ENCODE results near the gene AQP12A. TPM values are rescaled to one million over a fixed set of nuclear protein-coding genes. Genes with fewer than 3 reads are reported as not detected.

Gene AQP12A
- polyA plus RNA-seq, 1 of the 3 experiments (the other 2 are of a cell fraction): not detected

- no peaks in the 10 kb centered on the region for H3F3A ChIP-seq (replicated peaks; ENCODE audit: insufficient read depth)
- no peaks in the 10 kb centered on the region for H3K36me3 ChIP-seq (replicated peaks in 1 of 2; ENCODE audit: control insufficient read depth in 1 of 2, insufficient read depth in 2 of 2, low read length in 1 of 2)
- no peak for DNase-seq
- 75% methylated on average over 5 of the region's 9 CpGs for WGBS (ENCODE audit: low lambda C conversion rate)
- no peaks in the 10 kb centered on the region for H3K4me1 ChIP-seq (ENCODE audit: control insufficient read depth in 1 of 2, insufficient read depth in 2 of 2, low read depth in 1 of 2, low read length in 1 of 2)
- H3K27me3 ChIP-seq (ENCODE audit: insufficient read depth): no peaks in the 10 kb centered on the region; the same call in 1 of the 2 replicates
- H3K9me3 ChIP-seq: no peaks in the 10 kb centered on the region
- no peak for TF ChIP-seq CTCF (IDR thresholded peaks at IDR 0.05)
- no peak for TF ChIP-seq GATA2 (CRISPR knock-in tag; IDR thresholded peaks at IDR 0.05)
- no peak for TF ChIP-seq PBX3 (IDR thresholded peaks at IDR 0.05)
- TF ChIP-seq FOXM1 (IDR thresholded peaks at IDR 0.05; ENCODE audit: low read depth): no peak
- TF ChIP-seq EP300 (IDR thresholded peaks at IDR 0.05; ENCODE audit: borderline replicate concordance in 1 of 2, low read depth in 1 of 2, low read length in 1 of 2): no peak
- TF ChIP-seq NRF1 (IDR thresholded peaks at IDR 0.05; ENCODE audit: low read depth, low read length): no peak
- no peak for TF ChIP-seq FOSL2 (IDR thresholded peaks at IDR 0.05; ENCODE audit: borderline replicate concordance, low read depth)
- no peak for TF ChIP-seq RAD21 (IDR thresholded peaks at IDR 0.05; ENCODE audit: low read length)
- TF ChIP-seq SMC3 (IDR thresholded peaks at IDR 0.05; ENCODE audit: low read depth, low read length): no peak
- H3K9me2 ChIP-seq: no peaks in the 10 kb centered on the region
- H3K79me2 ChIP-seq (ENCODE audit: insufficient read depth): no peaks in the 10 kb centered on the region
- ChIA-PET POLR2A (no interaction called here), CTCF (interaction anchor here (2.0 kb wide), 1 partner anchor 152 kb away, joined by 6 read pairs; no protein-coding TSS in a partner anchor)
- no peak overlapping the region for H3K4me3 ChIP-seq (ENCODE audit: low read depth in 2 of 2, low read length in 1 of 2)
- no peak overlapping the region for H2AFZ ChIP-seq (ENCODE audit: low read depth)
- no peak overlapping the region for H3K4me2 ChIP-seq
- H3K27ac ChIP-seq (ENCODE audit: low read depth in 2 of 2, low read length in 1 of 2): no peak overlapping the region
- no peak overlapping the region for H3K9ac ChIP-seq
- H4K20me1 ChIP-seq (ENCODE audit: insufficient read depth): no peaks in the 10 kb centered on the region
Measured at GRCh38 chr2:240688553-240688919, 3.1 kb upstream of the AQP12A start.

- H3K4me3 ChIP-seq (ENCODE audit: low read depth in 2 of 2, low read length in 1 of 2): no peak overlapping the region
- H3K4me1 ChIP-seq (ENCODE audit: control insufficient read depth in 1 of 2, insufficient read depth in 2 of 2, low read depth in 1 of 2, low read length in 1 of 2): no peaks in the 10 kb centered on the region
- H3K9me3 ChIP-seq: no peaks in the 10 kb centered on the region
- no peak overlapping the region for H3K4me2 ChIP-seq
- no peak for DNase-seq
- no peaks in the 10 kb centered on the region; the same call in 1 of the 2 replicates for H3K27me3 ChIP-seq (ENCODE audit: insufficient read depth)
- no peak overlapping the region for H3K27ac ChIP-seq (ENCODE audit: low read depth in 2 of 2, low read length in 1 of 2)
- H3K79me2 ChIP-seq (ENCODE audit: insufficient read depth): no peaks in the 10 kb centered on the region
- no peaks in the 10 kb centered on the region for H3K36me3 ChIP-seq (replicated peaks in 1 of 2; ENCODE audit: control insufficient read depth in 1 of 2, insufficient read depth in 2 of 2, low read length in 1 of 2)
- CTCF ChIA-PET: no interaction called here
- H3F3A ChIP-seq (replicated peaks; ENCODE audit: insufficient read depth): no peaks in the 10 kb centered on the region
- H4K20me1 ChIP-seq (ENCODE audit: insufficient read depth): no peaks in the 10 kb centered on the region
- WGBS (ENCODE audit: low lambda C conversion rate): 63% methylated on average over 3 of the region's 11 CpGs
- no peak overlapping the region for H2AFZ ChIP-seq (ENCODE audit: low read depth)
- H3K9me2 ChIP-seq: no peaks in the 10 kb centered on the region
- POLR2A ChIA-PET: no interaction called here
- H3K9ac ChIP-seq: no peak overlapping the region
- no peak for TF ChIP-seq TAF1 (IDR thresholded peaks at IDR 0.05; ENCODE audit: borderline replicate concordance, low read depth, low read length)
- TF ChIP-seq MXI1 (IDR thresholded peaks at IDR 0.05; ENCODE audit: low read depth, low read length): no peak
- TF ChIP-seq PBX3 (IDR thresholded peaks at IDR 0.05): no peak
- no peak for TF ChIP-seq USF2 (IDR thresholded peaks at IDR 0.05; ENCODE audit: borderline replicate concordance, low read depth, low read length)
- TF ChIP-seq IRF3 (IDR thresholded peaks at IDR 0.05; ENCODE audit: low read depth, low read length): no peak
- TF ChIP-seq TEAD4 (IDR thresholded peaks at IDR 0.05; ENCODE audit: borderline replicate concordance, insufficient read depth): no peak
- TF ChIP-seq USF1 (IDR thresholded peaks at IDR 0.05; ENCODE audit: borderline replicate concordance, low read depth): no peak
- TF ChIP-seq RCOR1 (IDR thresholded peaks at IDR 0.05; ENCODE audit: low read length): no peak
- no peak for TF ChIP-seq CTCF (IDR thresholded peaks at IDR 0.05)
- TF ChIP-seq CHD2 (IDR thresholded peaks at IDR 0.05; ENCODE audit: low read length, partially characterized antibody): no peak
- no peak for TF ChIP-seq FOSL2 (IDR thresholded peaks at IDR 0.05; ENCODE audit: borderline replicate concordance, low read depth)
- TF ChIP-seq NRF1 (IDR thresholded peaks at IDR 0.05; ENCODE audit: low read depth, low read length): no peak
- no peak for TF ChIP-seq GABPA (IDR thresholded peaks at IDR 0.05; ENCODE audit: low read depth)
Measured at GRCh38 chr2:240689975-240690374, 1.7 kb upstream of the AQP12A start.

Measured in SK-N-SH (cell line).